GM19240 (cell line): ENCODE data around the gene MAPT.
"Not testable (repeated sequence)": the region's sequence is repeated elsewhere in the genome, so short reads cannot be mapped to it uniquely, and the experiment has no call there.

Source experiments
- DNase-seq: peaks from one replicate; pipeline ENCODE4 v3.0.0; 2011; ENCODE audit warnings: low spot score; ENCODE audit not compliant: insufficient read length

Gene MAPT

GRCh38 chr17:46008591-46008990 lies 114.2 kb downstream of the MAPT start:
- no peak for DNase-seq

DNA sequence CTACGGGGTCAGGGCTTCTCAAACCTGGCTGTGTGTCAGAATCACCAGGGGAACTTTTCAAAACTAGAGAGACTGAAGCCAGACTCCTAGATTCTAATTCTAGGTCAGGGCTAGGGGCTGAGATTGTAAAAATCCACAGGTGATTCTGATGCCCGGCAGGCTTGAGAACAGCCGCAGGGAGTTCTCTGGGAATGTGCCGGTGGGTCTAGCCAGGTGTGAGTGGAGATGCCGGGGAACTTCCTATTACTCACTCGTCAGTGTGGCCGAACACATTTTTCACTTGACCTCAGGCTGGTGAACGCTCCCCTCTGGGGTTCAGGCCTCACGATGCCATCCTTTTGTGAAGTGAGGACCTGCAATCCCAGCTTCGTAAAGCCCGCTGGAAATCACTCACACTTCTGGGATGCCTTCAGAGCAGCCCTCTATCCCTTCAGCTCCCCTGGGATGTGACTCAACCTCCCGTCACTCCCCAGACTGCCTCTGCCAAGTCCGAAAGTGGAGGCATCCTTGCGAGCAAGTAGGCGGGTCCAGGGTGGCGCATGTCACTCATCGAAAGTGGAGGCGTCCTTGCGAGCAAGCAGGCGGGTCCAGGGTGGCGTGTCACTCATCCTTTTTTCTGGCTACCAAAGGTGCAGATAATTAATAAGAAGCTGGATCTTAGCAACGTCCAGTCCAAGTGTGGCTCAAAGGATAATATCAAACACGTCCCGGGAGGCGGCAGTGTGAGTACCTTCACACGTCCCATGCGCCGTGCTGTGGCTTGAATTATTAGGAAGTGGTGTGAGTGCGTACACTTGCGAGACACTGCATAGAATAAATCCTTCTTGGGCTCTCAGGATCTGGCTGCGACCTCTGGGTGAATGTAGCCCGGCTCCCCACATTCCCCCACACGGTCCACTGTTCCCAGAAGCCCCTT lies 115.6 kb downstream of the MAPT start:
- no peak for DNase-seq

- DNase-seq, result no peak
These were observed 116.3 kb downstream of the MAPT start for GRCh38 chr17:46010597-46011186.

DNA sequence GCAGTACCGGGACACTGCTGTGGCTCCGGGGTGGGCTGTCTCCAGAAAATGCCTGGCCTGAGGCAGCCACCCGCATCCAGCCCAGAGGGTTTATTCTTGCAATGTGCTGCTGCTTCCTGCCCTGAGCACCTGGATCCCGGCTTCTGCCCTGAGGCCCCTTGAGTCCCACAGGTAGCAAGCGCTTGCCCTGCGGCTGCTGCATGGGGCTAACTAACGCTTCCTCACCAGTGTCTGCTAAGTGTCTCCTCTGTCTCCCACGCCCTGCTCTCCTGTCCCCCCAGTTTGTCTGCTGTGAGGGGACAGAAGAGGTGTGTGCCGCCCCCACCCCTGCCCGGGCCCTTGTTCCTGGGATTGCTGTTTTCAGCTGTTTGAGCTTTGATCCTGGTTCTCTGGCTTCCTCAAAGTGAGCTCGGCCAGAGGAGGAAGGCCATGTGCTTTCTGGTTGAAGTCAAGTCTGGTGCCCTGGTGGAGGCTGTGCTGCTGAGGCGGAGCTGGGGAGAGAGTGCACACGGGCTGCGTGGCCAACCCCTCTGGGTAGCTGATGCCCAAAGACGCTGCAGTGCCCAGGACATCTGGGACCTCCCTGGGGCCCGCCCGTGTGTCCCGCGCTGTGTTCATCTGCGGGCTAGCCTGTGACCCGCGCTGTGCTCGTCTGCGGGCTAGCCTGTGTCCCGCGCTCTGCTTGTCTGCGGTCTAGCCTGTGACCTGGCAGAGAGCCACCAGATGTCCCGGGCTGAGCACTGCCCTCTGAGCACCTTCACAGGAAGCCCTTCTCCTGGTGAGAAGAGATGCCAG lies 117.6 kb downstream of the MAPT start:
- no peak for DNase-seq

- DNase-seq, result no peak
These were observed 118.2 kb downstream of the MAPT start for GRCh38 chr17:46012506-46013079.

DNA sequence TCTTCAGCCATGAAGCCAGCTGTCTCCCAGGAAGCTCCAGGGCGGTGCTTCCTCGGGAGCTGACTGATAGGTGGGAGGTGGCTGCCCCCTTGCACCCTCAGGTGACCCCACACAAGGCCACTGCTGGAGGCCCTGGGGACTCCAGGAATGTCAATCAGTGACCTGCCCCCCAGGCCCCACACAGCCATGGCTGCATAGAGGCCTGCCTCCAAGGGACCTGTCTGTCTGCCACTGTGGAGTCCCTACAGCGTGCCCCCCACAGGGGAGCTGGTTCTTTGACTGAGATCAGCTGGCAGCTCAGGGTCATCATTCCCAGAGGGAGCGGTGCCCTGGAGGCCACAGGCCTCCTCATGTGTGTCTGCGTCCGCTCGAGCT lies 118.8 kb downstream of the MAPT start:
- DNase-seq, result no peak

DNA sequence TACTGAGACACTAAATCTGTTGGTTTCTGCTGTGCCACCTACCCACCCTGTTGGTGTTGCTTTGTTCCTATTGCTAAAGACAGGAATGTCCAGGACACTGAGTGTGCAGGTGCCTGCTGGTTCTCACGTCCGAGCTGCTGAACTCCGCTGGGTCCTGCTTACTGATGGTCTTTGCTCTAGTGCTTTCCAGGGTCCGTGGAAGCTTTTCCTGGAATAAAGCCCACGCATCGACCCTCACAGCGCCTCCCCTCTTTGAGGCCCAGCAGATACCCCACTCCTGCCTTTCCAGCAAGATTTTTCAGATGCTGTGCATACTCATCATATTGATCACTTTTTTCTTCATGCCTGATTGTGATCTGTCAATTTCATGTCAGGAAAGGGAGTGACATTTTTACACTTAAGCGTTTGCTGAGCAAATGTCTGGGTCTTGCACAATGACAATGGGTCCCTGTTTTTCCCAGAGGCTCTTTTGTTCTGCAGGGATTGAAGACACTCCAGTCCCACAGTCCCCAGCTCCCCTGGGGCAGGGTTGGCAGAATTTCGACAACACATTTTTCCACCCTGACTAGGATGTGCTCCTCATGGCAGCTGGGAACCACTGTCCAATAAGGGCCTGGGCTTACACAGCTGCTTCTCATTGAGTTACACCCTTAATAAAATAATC lies 119.3 kb downstream of the MAPT start:
- DNase-seq, result no peak

DNA sequence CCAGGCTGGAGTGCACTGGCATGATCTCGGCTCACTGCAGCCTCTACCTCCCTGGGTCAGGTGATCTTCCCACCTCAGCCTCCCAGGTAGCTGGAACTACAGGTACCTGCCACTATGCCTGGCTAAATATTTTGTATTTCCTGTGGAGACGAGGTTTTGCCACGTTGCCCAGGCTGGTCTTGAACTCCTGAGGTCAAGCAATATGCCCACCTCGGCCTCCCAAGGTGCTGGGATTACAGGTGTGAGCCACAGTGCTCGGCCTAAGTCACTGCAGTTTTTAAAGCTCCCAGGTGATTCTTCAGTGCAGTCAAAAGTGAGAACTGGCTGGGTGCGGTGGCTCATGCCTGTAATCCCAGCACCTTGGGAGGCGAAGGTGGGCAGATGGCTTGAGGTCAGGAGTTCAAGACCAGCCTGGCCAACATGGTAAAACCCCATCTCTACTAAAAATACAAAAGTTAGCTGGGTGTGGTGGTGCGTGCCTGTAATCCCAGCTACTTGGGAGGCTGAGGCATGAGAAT lies 125.1 kb downstream of the MAPT start:
- DNase-seq, result not testable (repeated sequence)

- peak; percentile 52 for DNase-seq
These were observed 125.8 kb downstream of the MAPT start for GRCh38 chr17:46020023-46020761.

DNA sequence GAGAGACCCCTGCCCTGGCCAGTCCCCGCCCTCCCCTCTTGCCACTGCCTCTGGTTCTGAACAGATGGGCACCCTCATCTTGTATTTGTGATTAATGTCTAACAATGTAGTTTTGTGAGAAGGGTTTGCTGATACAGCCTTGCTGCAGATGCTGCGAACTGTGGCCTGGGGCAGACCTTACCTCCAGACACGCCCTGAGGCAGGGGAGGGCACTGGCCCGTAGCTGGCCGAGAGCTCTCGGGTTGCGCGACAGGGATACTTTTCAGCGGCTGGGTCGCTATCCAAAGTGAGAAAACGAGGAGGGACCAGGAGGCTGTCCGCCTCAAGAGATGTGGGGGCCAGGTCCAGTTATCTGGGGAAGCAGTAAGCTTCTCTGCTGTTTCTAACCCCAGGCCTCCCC lies 126.6 kb downstream of the MAPT start:
- no peak for DNase-seq

- not testable (repeated sequence) for DNase-seq
These were observed 129.0 kb downstream of the MAPT start for GRCh38 chr17:46023366-46023765.

DNA sequence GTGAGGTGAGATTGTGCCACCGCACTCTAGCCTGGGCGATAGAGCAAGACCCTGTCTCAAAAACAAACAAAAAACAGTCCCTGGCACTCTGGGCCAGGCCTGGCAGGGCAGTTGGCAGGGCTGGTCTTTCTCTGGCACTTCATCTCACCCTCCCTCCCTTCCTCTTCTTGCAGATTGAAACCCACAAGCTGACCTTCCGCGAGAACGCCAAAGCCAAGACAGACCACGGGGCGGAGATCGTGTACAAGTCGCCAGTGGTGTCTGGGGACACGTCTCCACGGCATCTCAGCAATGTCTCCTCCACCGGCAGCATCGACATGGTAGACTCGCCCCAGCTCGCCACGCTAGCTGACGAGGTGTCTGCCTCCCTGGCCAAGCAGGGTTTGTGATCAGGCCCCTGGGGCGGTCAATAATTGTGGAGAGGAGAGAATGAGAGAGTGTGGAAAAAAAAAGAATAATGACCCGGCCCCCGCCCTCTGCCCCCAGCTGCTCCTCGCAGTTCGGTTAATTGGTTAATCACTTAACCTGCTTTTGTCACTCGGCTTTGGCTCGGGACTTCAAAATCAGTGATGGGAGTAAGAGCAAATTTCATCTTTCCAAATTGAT lies 129.5 kb downstream of the MAPT start:
- DNase-seq, result no peak

GRCh38 chr17:46024590-46024989 lies 130.2 kb downstream of the MAPT start:
- DNase-seq, result no peak

DNA sequence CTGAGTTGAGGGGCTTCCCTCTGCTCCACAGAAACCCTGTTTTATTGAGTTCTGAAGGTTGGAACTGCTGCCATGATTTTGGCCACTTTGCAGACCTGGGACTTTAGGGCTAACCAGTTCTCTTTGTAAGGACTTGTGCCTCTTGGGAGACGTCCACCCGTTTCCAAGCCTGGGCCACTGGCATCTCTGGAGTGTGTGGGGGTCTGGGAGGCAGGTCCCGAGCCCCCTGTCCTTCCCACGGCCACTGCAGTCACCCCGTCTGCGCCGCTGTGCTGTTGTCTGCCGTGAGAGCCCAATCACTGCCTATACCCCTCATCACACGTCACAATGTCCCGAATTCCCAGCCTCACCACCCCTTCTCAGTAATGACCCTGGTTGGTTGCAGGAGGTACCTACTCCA lies 130.7 kb downstream of the MAPT start:
- no peak for DNase-seq

- no peak for DNase-seq
These were observed 131.3 kb downstream of the MAPT start for GRCh38 chr17:46025510-46026165.

- no peak for DNase-seq
These were observed 132.1 kb downstream of the MAPT start for GRCh38 chr17:46026166-46027047.

GRCh38 chr17:46027048-46027975 lies 133.0 kb downstream of the MAPT start:
- DNase-seq, result no peak
